ENCODE results near the gene ERC1. TPM values are rescaled to one million over a fixed set of nuclear protein-coding genes. Genes with fewer than 3 reads are reported as not detected.

ERC1 gene
- total and polyA plus RNA-seq, 2 of the 4 experiments (the other 2 are of a cell fraction) = 11.6 to 25.6 TPM

GRCh38 chr12:1353451-1353850 is 362.4 kb downstream of the ERC1 start:
- WGBS, 2 experiments (ENCODE audit: extremely low coverage in 2 of 2, insufficient read length in 1 of 2) = no CpG with 5 or more reads among the region's 2 CpGs
- peaks cover 27% of the 10 kb centered on the region for H3K4me1 ChIP-seq (ENCODE audit: control insufficient read depth, insufficient read depth, low read length)
- H3K27me3 ChIP-seq (ENCODE audit: control insufficient read depth, insufficient read depth, low read length) = no peaks in the 10 kb centered on the region
- no peak overlapping the region for H3K18ac ChIP-seq (ENCODE audit: low read depth, low read length)
- no peak overlapping the region for H3K27ac ChIP-seq (ENCODE audit: insufficient read depth, low read length)
- no peak for DNase-seq
- no peak overlapping the region for H3K23ac ChIP-seq (ENCODE audit: low read depth, low read length)
- H2BK5ac ChIP-seq (ENCODE audit: low read depth, low read length, poor library complexity, severe bottlenecking) = no peak overlapping the region
- H4K20me1 ChIP-seq (ENCODE audit: insufficient read depth, low read length) = no peaks in the 10 kb centered on the region
- CTCF ChIA-PET = no interaction called here
- H2AFZ ChIP-seq (replicated peaks; ENCODE audit: low read length, poor library complexity) = no peak overlapping the region
- no peak overlapping the region for H3K9ac ChIP-seq (ENCODE audit: low read depth, low read length)
- dilution Hi-C loops (cut with HindIII; ENCODE audit: low sequenced_read_pairs, unreplicated experiment) (no loop called here), in situ Hi-C loops (cut with MboI; ENCODE audit: low sequenced_read_pairs) (no loop called here), intact Hi-C loops (cut with micrococcal nuclease) (no loop called here)
- no peak overlapping the region for H4K8ac ChIP-seq (ENCODE audit: low read depth in 2 of 2, low read length in 2 of 2)
- no peak overlapping the region for H3K4me2 ChIP-seq (ENCODE audit: low read depth, low read length)
- no TSS peak for BruUV-seq (replicated peaks)
- no peak overlapping the region for H2AK5ac ChIP-seq (ENCODE audit: low read depth, low read length)
- H3K36me3 ChIP-seq (ENCODE audit: control insufficient read depth, insufficient read depth, low read length) = no peaks in the 10 kb centered on the region
- POLR2A ChIA-PET (ENCODE audit: unreplicated experiment) = no interaction called here
- no peak overlapping the region for H3K56ac ChIP-seq (ENCODE audit: extremely low read depth, insufficient read depth, low read length)
- no peak for ATAC-seq (ENCODE audit: low read depth)
- H2BK20ac ChIP-seq (ENCODE audit: low read depth, low read length) = no peak overlapping the region
- H3K9me1 ChIP-seq (ENCODE audit: insufficient read depth, low read length) = peaks cover 10% of the 10 kb centered on the region
- no peak overlapping the region for H2BK15ac ChIP-seq (ENCODE audit: low read depth, low read length)
- H3K14ac ChIP-seq (replicated peaks; ENCODE audit: low read depth, low read length) = no peak overlapping the region
- no peak overlapping the region for H3K4ac ChIP-seq (ENCODE audit: low read depth, low read length)
- TF ChIP-seq CEBPB (IDR thresholded peaks at IDR 0.05; ENCODE audit: low read depth, low read length) = no peak
- H2BK120ac ChIP-seq (ENCODE audit: low read depth, low read length) = no peak overlapping the region
- H4K91ac ChIP-seq (ENCODE audit: insufficient read depth, low read depth, low read length) = no peak overlapping the region
- H3K9me3 ChIP-seq (ENCODE audit: control insufficient read depth, insufficient read depth, low read length) = no peaks in the 10 kb centered on the region
- no peak overlapping the region for H2AK9ac ChIP-seq (replicated peaks; ENCODE audit: low read depth, low read length, poor library complexity)
- H4K5ac ChIP-seq (ENCODE audit: low read depth, low read length) = no peak overlapping the region
- H3K4me3 ChIP-seq (ENCODE audit: insufficient read depth, low read depth, low read length) = no peak overlapping the region
- peaks cover 10 to 41% of the 10 kb centered on the region in 2 experiments for H3K79me1 ChIP-seq (ENCODE audit: low read depth in 1 of 2, low read length in 2 of 2)
